ENCODE data around the gene AP1B1. TPM values are rescaled to one million over a fixed set of nuclear protein-coding genes. Genes with fewer than 3 reads are reported as not detected.

AP1B1 gene
- total and polyA plus RNA-seq, 2 donors (not counting 1 experiment from before 2014, with no cell fraction given), result 139 to 174 TPM

GRCh38 chr22:29342577-29343312 is 45.6 kb downstream of the AP1B1 start:
- CTCF ChIA-PET, result no interaction called here
- no peaks in the 10 kb centered on the region for H3K4me1 ChIP-seq (ENCODE audit: control insufficient read depth in 2 of 2, insufficient read depth in 2 of 2, low read length in 2 of 2)
- H3K79me2 ChIP-seq (ENCODE audit: control insufficient read depth, insufficient read depth, low read length), result peaks cover 29% of the 10 kb centered on the region
- H3K4me3 ChIP-seq (ENCODE audit: control extremely low read depth in 1 of 5, extremely low read depth in 1 of 5, insufficient read depth in 1 of 5, low read depth in 2 of 5, low read length in 4 of 5), result no peak overlapping the region
- H3K4me2 ChIP-seq (replicated peaks; ENCODE audit: low read depth, low read length, poor library complexity, severe bottlenecking), result no peak overlapping the region
- POLR2A ChIA-PET, result no interaction called here
- H3K9me3 ChIP-seq (ENCODE audit: control extremely low read depth in 1 of 3, control insufficient read depth in 2 of 3, insufficient read depth in 1 of 3, low read length in 2 of 3), result no peaks in the 10 kb centered on the region
- no peak overlapping the region for H3K27ac ChIP-seq (ENCODE audit: low read length in 2 of 2)
- TF ChIP-seq EZH2 (IDR thresholded peaks at IDR 0.05; ENCODE audit: borderline replicate concordance, insufficient read depth, low read depth, low read length, poor library complexity, severe bottlenecking), result no peak
- TF ChIP-seq CTCF (IDR thresholded peaks at IDR 0.05), result no peak
- ATAC-seq (ENCODE audit: low read depth) (no peak), DNase-seq (no peak)
- WGBS (ENCODE audit: insufficient coverage), result 85% methylated on average over 8 of the region's 10 CpGs
- H3K9ac ChIP-seq (ENCODE audit: low read length), result no peak overlapping the region
- Mint-ChIP-seq H3K4me3 (no peak overlapping the region), H3K27me3 (no peaks in the 10 kb centered on the region), H3K27ac (peak overlapping the region; percentile 53), H3K4me1 (no peaks in the 10 kb centered on the region), H3K9me3 (ENCODE audit: insufficient read depth) (no peaks in the 10 kb centered on the region)
- H4K20me1 ChIP-seq (ENCODE audit: control insufficient read depth, insufficient read depth, low read length, poor library complexity, severe bottlenecking), result peaks cover 85% of the 10 kb centered on the region
- H3K27me3 ChIP-seq (replicated peaks in 1 of 4; ENCODE audit: control extremely low read depth in 1 of 4, control insufficient read depth in 3 of 4, insufficient read depth in 4 of 4, low read length in 3 of 4), result no peaks in the 10 kb centered on the region
- intact Hi-C loops (cut with micrococcal nuclease), result no loop called here
- H2AFZ ChIP-seq (ENCODE audit: insufficient read depth, low read depth, low read length, poor library complexity, severe bottlenecking), result no peak overlapping the region
- peaks cover 0 to 91% of the 10 kb centered on the region in 2 experiments for H3K36me3 ChIP-seq (replicated peaks in 1 of 2; ENCODE audit: control extremely low read depth in 1 of 2, control insufficient read depth in 1 of 2, extremely low read depth in 1 of 2, insufficient read depth in 2 of 2, low read length in 1 of 2)

GRCh38 chr22:29342177-29342576 is 46.2 kb downstream of the AP1B1 start:
- TF ChIP-seq CTCF (IDR thresholded peaks at IDR 0.05) (no peak), EZH2 (IDR thresholded peaks at IDR 0.05; ENCODE audit: borderline replicate concordance, insufficient read depth, low read depth, low read length, poor library complexity, severe bottlenecking) (no peak)
- H3K79me2 ChIP-seq (ENCODE audit: control insufficient read depth, insufficient read depth, low read length), result peaks cover 31% of the 10 kb centered on the region
- no peaks in the 10 kb centered on the region for H3K9me3 ChIP-seq (ENCODE audit: control extremely low read depth in 1 of 3, control insufficient read depth in 2 of 3, insufficient read depth in 1 of 3, low read length in 2 of 3)
- DNase-seq (no peak), ATAC-seq (ENCODE audit: low read depth) (no peak)
- WGBS (ENCODE audit: insufficient coverage), result 88% methylated on average over 6 of the region's 6 CpGs
- intact Hi-C loops (cut with micrococcal nuclease), result no loop called here
- no peak overlapping the region for H3K27ac ChIP-seq (ENCODE audit: low read length in 2 of 2)
- Mint-ChIP-seq H3K9me3 (ENCODE audit: insufficient read depth) (no peaks in the 10 kb centered on the region), H3K27ac (no peak overlapping the region), H3K4me1 (no peaks in the 10 kb centered on the region), H3K27me3 (no peaks in the 10 kb centered on the region), H3K4me3 (no peak overlapping the region)
- no peak overlapping the region for H2AFZ ChIP-seq (ENCODE audit: insufficient read depth, low read depth, low read length, poor library complexity, severe bottlenecking)
- CTCF ChIA-PET, result no interaction called here
- H3K36me3 ChIP-seq (replicated peaks in 1 of 2; ENCODE audit: control extremely low read depth in 1 of 2, control insufficient read depth in 1 of 2, extremely low read depth in 1 of 2, insufficient read depth in 2 of 2, low read length in 1 of 2), result peaks cover 0 to 88% of the 10 kb centered on the region in 2 experiments
- H3K4me1 ChIP-seq (ENCODE audit: control insufficient read depth in 2 of 2, insufficient read depth in 2 of 2, low read length in 2 of 2), result no peaks in the 10 kb centered on the region
- H3K4me2 ChIP-seq (replicated peaks; ENCODE audit: low read depth, low read length, poor library complexity, severe bottlenecking), result no peak overlapping the region
- no peaks in the 10 kb centered on the region for H3K27me3 ChIP-seq (replicated peaks in 1 of 4; ENCODE audit: control extremely low read depth in 1 of 4, control insufficient read depth in 3 of 4, insufficient read depth in 4 of 4, low read length in 3 of 4)
- no peak overlapping the region for H3K4me3 ChIP-seq (ENCODE audit: control extremely low read depth in 1 of 5, extremely low read depth in 1 of 5, insufficient read depth in 1 of 5, low read depth in 2 of 5, low read length in 4 of 5)
- POLR2A ChIA-PET, result no interaction called here
- peaks cover 80% of the 10 kb centered on the region for H4K20me1 ChIP-seq (ENCODE audit: control insufficient read depth, insufficient read depth, low read length, poor library complexity, severe bottlenecking)
- H3K9ac ChIP-seq (ENCODE audit: low read length), result no peak overlapping the region

Data from B cell (primary cell).